ES-I3 (cell line): ENCODE results near the gene GRAMD1B.

Experiments used
- H3K36me3 ChIP-seq: 2 replicates; pipeline ENCODE4 v1.6.1; 2013; ENCODE audit warnings: mild to moderate bottlenecking, low read length, control low read depth, moderate library complexity; ENCODE audit not compliant: insufficient read depth
- H3K4me1 ChIP-seq: 2 replicates; pipeline ENCODE4 v1.6.1; 2013; ENCODE audit warnings: mild to moderate bottlenecking, control low read depth, low read length; ENCODE audit not compliant: insufficient read depth
- H3K9ac ChIP-seq: 2 replicates; pipeline ENCODE4 v1.6.1; 2013; ENCODE audit warnings: low read depth, mild to moderate bottlenecking, low read length, moderate library complexity
- H3K9me3 ChIP-seq: 2 replicates; pipeline ENCODE4 v1.6.1; 2013; ENCODE audit warnings: mild to moderate bottlenecking, low read length, moderate library complexity; ENCODE audit not compliant: control insufficient read depth, insufficient read depth

The GRAMD1B gene

GRCh38 chr11:123526027-123526805, 96.1 kb downstream of the GRAMD1B start:
- no peak overlapping the region for H3K9ac ChIP-seq

GRCh38 chr11:123526918-123527317, 96.8 kb downstream of the GRAMD1B start:
- H3K36me3 ChIP-seq: no peaks in the 10 kb centered on the region

More at GRCh38 chr11:123526027-123526805, 96.1 kb downstream of the GRAMD1B start:
- Histone ChIP-seq H3K36me3 (no peaks in the 10 kb centered on the region), H3K4me1 (peaks cover 30% of the 10 kb centered on the region), H3K9me3 (no peaks in the 10 kb centered on the region)

GRCh38 chr11:123527526-123527925, 97.5 kb downstream of the GRAMD1B start:
- Histone ChIP-seq H3K4me1 (peaks cover 23% of the 10 kb centered on the region), H3K9me3 (no peaks in the 10 kb centered on the region), H3K36me3 (no peaks in the 10 kb centered on the region), H3K9ac (no peak overlapping the region)

More at GRCh38 chr11:123526918-123527317, 96.8 kb downstream of the GRAMD1B start:
- Histone ChIP-seq H3K9ac (no peak overlapping the region), H3K4me1 (peaks cover 25% of the 10 kb centered on the region), H3K9me3 (no peaks in the 10 kb centered on the region)

- peaks cover 23% of the 10 kb centered on the region for H3K4me1 ChIP-seq
- no peaks in the 10 kb centered on the region for H3K36me3 ChIP-seq
- no peaks in the 10 kb centered on the region for H3K9me3 ChIP-seq
- H3K9ac ChIP-seq: no peak overlapping the region
These were observed 97.9 kb downstream of the GRAMD1B start for GRCh38 chr11:123527947-123528346.

- Histone ChIP-seq H3K9me3 (no peaks in the 10 kb centered on the region; the same call in 1 of the 2 replicates), H3K9ac (no peak overlapping the region), H3K4me1 (peaks cover 11% of the 10 kb centered on the region; the same call in 1 of the 2 replicates), H3K36me3 (no peaks in the 10 kb centered on the region)
These were observed 101.3 kb downstream of the GRAMD1B start for GRCh38 chr11:123531325-123531724.

GRCh38 chr11:123532131-123532530, 102.1 kb downstream of the GRAMD1B start:
- no peaks in the 10 kb centered on the region; the same call in 1 of the 2 replicates for H3K9me3 ChIP-seq
- no peak overlapping the region for H3K9ac ChIP-seq
- H3K4me1 ChIP-seq: peaks cover 17% of the 10 kb centered on the region
- H3K36me3 ChIP-seq: no peaks in the 10 kb centered on the region

GRCh38 chr11:123535401-123535800, 105.3 kb downstream of the GRAMD1B start:
- H3K4me1 ChIP-seq: peaks cover 27% of the 10 kb centered on the region
- H3K36me3 ChIP-seq: no peaks in the 10 kb centered on the region
- H3K9me3 ChIP-seq: no peaks in the 10 kb centered on the region; the same call in 1 of the 2 replicates
- H3K9ac ChIP-seq: no peak overlapping the region

- H3K9me3 ChIP-seq: no peaks in the 10 kb centered on the region; the same call in 1 of the 2 replicates
- no peaks in the 10 kb centered on the region for H3K36me3 ChIP-seq
- no peak overlapping the region for H3K9ac ChIP-seq
- H3K4me1 ChIP-seq: peaks cover 21% of the 10 kb centered on the region
These were observed 106.8 kb downstream of the GRAMD1B start for GRCh38 chr11:123536690-123537437.

GRCh38 chr11:123537726-123538125, 107.7 kb downstream of the GRAMD1B start:
- peaks cover 21% of the 10 kb centered on the region for H3K4me1 ChIP-seq
- H3K36me3 ChIP-seq: no peaks in the 10 kb centered on the region
- no peak overlapping the region for H3K9ac ChIP-seq
- H3K9me3 ChIP-seq: no peaks in the 10 kb centered on the region; the same call in 1 of the 2 replicates

- H3K9ac ChIP-seq: no peak overlapping the region
- no peaks in the 10 kb centered on the region for H3K9me3 ChIP-seq
- no peaks in the 10 kb centered on the region for H3K36me3 ChIP-seq
- peaks cover 2% of the 10 kb centered on the region; the same call in 1 of the 2 replicates for H3K4me1 ChIP-seq
These were observed 113.7 kb downstream of the GRAMD1B start for GRCh38 chr11:123543797-123544196.

GRCh38 chr11:123544631-123545375, 114.7 kb downstream of the GRAMD1B start:
- Histone ChIP-seq H3K9me3 (no peaks in the 10 kb centered on the region), H3K4me1 (peaks cover 4% of the 10 kb centered on the region; the same call in 1 of the 2 replicates), H3K9ac (no peak overlapping the region), H3K36me3 (no peaks in the 10 kb centered on the region)

GRCh38 chr11:123545726-123546270, 115.7 kb downstream of the GRAMD1B start:
- Histone ChIP-seq H3K4me1 (peaks cover 12% of the 10 kb centered on the region; the same call in 1 of the 2 replicates), H3K9ac (no peak overlapping the region), H3K36me3 (no peaks in the 10 kb centered on the region), H3K9me3 (no peaks in the 10 kb centered on the region)

- Histone ChIP-seq H3K9ac (no peak overlapping the region), H3K36me3 (no peaks in the 10 kb centered on the region), H3K4me1 (peaks cover 12% of the 10 kb centered on the region; the same call in 1 of the 2 replicates), H3K9me3 (no peaks in the 10 kb centered on the region)
These were observed 116.4 kb downstream of the GRAMD1B start for GRCh38 chr11:123546515-123546914.

- Histone ChIP-seq H3K9ac (no peak overlapping the region), H3K9me3 (no peaks in the 10 kb centered on the region), H3K36me3 (no peaks in the 10 kb centered on the region), H3K4me1 (peaks cover 12% of the 10 kb centered on the region; the same call in 1 of the 2 replicates)
These were observed 117.1 kb downstream of the GRAMD1B start for GRCh38 chr11:123547180-123547579.
